Right ventricle myocardium inferior (tissue), 1 donor: Measurements from ENCODE around the gene PRB2. TPM values are rescaled to one million over a fixed set of nuclear protein-coding genes. Genes with fewer than 3 reads are reported as not detected.
"Not testable (repeated sequence)": the region's sequence is repeated elsewhere in the genome, so short reads cannot be mapped to it uniquely, and the experiment has no call there.

Source experiments
- ATAC-seq: fragments of 200-7000 bp; cut with Tn5 transposase; one replicate; pipeline ENCODE4 v1.9.1; 2020; ENCODE audit warnings: mild to moderate bottlenecking, moderate library complexity
- DNase-seq: peaks from one replicate; pipeline ENCODE4 v3.0.0; 2021; ENCODE audit errors: missing footprints
- intact Hi-C: fragments of 100-400 bp; cut with DNase I; formaldehyde crosslinking; loops from one replicate; pipeline ENCODE4 v1.11.0; 2022
- long read RNA-seq: library from polyadenylated mRNA; unstranded; transcript quantifications from one replicate; pipeline ENCODE4 v2.0.0, GENCODE V29; 2021
- total RNA-seq: library from RNA; stranded (reverse); fragmentation: NEBNext Ultra II Directional; extraction: Animal tissue kit (Norgen Biotek cat#: 25700); gene quantifications from one replicate; pipeline ENCODE4 v1.2.1, GENCODE V29; 2021
- donor health status: DM: no; HTN: yes; CAD: no; lungs with severe emphysema.

The PRB2 gene
- not detected for total RNA-seq
- long read RNA-seq = 0 reads

DNA sequence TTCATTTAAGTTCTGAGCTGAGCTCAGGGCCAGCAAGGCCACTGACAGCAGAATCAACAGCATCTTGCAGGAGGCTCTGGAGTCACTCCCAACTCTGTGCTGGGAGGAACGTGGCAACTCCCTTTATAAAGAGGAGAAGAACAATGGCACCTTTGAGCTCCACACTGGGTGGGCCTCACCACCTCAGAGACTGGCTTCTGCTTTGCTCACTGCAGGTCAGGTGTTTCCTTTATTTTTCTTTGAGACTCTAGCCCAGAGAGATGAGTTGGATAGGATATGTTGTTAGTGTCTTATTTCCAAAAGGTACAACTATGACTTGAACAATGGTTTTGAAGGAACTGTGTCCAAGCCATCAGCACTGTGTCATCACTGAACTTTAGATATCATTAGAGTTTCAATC is at the start of gene PRB2:
TSS of gene PRB2 (minus strand) at position 101 of the 400 bp plus-strand sequence. CDS start at position 63, 38 bp downstream.
- ATAC-seq, intact Hi-C loops, DNase-seq: not testable (repeated sequence)

DNA sequence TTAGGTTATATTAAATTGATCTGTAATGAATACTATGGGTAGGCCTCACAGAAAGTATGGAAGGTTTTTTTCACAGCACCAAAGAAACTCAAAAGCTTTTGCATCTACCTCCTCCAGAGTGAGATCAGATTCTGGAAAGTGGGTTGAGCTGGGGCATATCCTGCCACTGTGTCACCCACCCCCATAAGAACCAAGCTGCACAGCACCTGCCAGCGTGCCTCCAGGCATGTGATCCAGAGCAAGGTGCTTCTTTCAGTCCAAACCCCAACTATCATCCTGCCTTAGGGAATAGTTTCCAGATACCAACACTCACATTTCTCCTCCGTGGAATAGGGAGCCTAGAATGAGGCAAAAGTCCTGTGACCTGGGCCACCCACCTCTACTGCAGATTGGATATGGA is 42.6 kb upstream of the PRB2 start:
- no peak for DNase-seq
- intact Hi-C loops = no loop called here
- ATAC-seq = no peak

DNA sequence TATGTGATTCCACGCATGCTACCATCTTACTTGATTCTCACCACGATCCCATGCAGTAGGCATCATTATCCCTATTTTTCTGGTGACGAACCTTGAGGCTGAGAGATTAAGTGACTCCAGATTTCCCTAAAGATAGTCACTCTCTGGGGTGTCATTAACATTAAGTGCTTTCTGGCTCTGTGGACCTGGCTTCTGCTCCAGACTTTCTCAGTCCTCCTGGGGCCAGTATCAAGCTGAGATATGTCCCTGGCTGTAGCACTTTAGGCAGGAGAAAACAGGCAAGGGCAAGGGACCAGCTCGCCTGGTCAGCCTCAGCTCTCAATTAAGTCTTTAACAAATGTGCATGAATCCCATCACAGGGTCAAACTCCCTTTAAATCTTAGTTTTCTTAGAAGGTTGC is 38.3 kb upstream of the PRB2 start:
- DNase-seq (no peak), ATAC-seq (no peak)
- intact Hi-C loops = no loop called here

DNA sequence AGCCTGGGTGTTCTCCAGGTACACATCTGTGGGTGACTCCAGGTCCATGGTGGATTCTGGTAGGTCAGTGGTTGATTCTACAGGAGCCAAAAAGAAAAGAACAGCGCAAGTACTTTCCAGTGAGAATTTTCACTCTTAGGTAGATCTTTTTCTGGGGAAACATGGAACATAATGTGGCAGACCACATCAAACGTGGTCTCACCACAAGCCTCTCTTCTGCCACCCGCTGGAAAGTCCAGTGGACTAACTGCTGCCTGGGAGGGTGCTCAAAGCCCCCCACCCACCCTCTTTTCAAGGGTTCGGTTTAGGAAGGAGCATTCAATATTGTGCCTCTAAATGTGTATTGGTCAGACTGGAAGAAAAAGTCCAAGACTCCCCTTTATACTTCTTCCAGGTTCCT is 36.1 kb upstream of the PRB2 start:
- intact Hi-C loops = no loop called here
- no peak for DNase-seq
- ATAC-seq = no peak

DNA sequence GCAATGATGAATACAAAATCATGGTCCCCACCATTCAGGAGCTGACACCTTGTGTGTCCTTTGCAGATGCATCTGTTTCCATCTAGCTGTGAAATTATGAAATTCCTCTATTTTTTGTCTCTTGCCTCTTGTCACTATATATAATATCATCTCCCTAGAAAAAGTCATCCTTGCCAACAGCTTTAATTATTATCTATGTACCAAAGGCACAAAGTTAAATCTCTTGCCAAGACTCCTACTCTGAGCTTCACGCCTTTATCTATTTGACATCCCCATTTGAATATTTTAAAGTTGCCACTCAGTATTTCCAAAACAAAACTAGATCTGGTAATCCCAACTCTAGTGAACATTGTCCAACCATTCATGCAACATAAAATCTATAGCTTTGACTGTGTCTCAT is 32.0 kb upstream of the PRB2 start:
- no peak for ATAC-seq
- intact Hi-C loops = no loop called here
- DNase-seq = no peak

DNA sequence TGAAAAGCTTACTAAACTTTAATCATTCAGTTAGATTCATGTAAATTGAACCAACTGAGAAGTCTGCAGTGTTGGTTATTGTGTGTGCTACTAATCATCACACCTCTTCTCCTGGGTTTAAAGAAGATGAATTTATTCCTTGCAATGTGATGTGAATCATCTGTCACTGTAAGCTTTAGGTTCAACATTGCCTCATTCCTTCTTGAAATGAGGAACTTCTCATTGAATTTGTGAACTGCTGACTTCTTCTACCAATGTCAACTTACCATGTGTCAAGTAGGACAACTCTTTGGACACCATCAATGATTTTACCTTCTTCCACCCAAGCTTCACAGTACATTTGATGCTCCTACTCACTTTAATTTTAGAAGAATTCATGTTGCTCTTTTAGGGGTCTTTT is 17.4 kb upstream of the PRB2 start:
- DNase-seq (no peak), ATAC-seq (no peak)
- intact Hi-C loops = no loop called here

DNA sequence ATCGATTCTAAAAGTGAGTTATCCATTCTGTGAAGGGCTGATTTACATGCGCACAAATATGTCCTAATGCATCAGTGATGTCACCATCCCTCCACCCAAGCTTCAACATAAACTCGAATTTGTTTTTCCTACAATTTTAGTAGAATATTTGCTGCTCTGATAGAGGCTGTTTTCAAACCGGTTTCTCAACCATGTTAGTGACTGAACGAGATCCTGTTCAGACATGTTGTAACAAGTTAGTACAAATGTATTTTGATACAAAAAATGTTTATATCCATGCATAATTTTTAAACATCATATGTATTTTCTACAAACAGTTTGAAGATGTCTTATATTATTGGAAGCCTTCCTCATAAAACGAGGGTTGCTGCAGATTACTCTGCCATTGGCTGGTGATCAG is 12.7 kb upstream of the PRB2 start:
- ATAC-seq = no peak
- no peak for DNase-seq
- intact Hi-C loops = no loop called here

DNA sequence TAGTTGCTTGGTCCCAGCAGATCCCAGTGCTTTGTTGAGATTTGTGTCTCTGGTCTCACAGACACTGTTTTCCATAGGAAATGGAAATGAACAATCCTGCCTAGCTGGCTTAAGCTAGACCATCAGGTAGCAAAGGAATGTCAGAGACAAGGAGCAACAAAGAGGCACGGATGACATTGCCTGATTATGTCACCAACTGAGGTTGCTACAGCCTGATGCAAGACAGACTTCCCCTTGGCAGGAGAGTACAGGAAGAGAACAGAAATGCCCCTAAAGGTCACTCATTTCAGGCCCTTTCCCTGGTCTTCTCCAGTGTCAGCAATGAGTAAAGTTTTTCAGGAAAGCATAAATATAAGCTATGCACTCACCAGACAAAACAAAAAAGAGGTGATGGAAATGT is 2.0 kb upstream of the PRB2 start:
- ATAC-seq (no peak), DNase-seq (no peak)
- intact Hi-C loops = no loop called here

DNA sequence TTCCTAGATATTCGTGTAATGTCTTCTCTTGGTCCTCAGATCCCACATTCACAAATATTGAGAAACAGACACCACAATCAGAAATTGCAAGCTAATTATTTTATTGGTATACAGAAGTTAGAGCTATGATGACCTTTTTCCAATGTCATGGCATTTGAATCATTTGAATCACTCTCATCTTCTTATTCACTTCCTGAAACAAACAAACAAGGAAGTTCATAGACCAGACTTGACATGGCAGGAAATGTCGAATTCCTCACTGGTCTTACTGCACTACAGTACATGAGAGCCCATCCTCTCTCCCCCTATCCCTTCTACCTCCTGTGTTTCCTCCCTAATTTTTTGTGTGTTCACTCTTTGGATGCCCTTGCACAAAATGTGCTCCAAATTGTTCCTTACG is 3.9 kb downstream of the PRB2 start:
- DNase-seq, ATAC-seq, intact Hi-C loops: not testable (repeated sequence)

DNA sequence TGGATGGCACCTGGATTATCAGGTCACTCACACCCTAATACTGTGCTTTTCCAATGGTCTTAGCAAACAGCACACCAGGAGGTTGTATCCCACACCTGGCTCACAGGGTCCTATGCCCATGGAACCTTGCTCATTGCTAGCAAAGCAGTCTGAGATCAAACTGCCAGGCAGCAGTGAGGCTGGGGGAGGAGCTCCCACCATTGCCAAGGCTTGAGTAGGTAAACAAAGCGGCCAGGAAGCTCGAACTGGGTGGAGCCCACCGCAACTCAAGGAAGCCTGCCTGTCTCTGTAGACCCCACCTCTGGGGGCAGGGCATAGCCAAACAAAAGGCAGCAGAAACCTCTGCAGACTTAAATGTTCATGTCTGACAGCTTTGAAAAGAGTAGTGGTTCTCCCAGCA is 17.9 kb downstream of the PRB2 start:
- ATAC-seq, intact Hi-C loops, DNase-seq: not testable (repeated sequence)

DNA sequence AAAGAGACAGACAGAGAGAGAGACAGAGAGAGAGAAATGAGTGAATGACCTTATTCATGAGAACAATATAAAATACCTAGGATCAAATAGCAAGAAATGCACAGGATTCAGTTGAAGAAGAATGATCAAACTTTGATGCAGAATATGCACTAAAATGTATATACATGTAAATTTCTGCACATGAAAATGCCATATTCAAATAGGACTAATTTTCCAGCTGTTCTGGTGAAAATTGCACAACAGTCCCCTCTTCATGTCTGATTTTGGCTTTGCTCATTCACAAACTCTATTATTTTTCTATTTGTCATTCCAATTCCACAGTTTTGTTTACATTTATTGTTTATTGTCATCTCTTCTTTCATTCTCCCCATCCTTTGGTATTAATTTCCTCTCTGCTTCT is 34.2 kb downstream of the PRB2 start:
- DNase-seq = no peak
- ATAC-seq = no peak
- intact Hi-C loops = no loop called here

DNA sequence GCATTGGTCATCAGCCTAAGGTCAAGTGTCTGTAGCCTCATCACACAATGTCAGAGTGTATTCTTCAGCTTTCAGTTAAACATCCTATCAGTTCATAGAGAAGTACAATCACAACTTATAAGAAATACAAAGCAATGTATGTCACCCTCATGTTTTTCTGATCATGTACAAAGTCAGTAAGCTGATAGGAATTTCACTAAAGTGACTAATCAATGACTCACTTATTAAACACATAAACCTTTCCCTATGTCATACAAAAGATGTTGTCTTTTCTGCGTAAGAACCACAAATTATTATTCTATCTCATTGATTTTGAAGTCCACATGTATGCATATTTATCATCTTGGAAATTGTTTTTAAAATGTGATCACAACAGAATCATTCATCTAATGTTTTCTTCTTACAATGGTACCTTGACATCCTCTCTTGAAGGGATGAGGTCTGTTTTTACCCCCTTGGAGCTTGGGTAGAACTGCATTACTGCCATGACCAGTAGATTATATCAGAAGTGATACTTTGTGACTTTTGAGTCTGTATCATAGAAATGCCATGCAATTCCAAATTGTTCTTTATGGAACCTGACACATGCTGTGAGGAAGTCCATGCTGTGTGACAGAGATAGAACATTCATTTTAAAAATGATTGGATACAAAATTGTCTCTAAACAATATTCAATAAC is 35.0 kb downstream of the PRB2 start:
- ATAC-seq, DNase-seq, intact Hi-C loops: not testable (repeated sequence)

DNA sequence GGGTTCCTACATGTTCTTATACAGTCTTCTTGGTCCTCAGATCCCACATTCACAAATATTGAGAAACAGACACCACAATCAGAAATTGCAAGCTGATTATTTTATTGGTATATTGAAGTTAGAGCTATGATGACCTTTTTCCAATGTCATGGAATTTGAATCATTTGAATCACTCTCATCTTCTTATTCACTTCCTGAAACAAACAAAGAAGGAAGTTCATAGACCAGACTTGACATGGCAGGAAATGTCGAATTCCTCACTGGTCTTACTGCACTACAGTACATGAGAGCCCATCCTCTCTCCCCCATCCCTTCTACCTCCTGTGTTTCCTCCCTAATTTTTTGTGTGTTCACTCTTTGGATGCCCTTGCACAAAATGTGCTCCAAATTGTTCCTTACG is 43.6 kb downstream of the PRB2 start:
- DNase-seq, intact Hi-C loops, ATAC-seq: not testable (repeated sequence)

DNA sequence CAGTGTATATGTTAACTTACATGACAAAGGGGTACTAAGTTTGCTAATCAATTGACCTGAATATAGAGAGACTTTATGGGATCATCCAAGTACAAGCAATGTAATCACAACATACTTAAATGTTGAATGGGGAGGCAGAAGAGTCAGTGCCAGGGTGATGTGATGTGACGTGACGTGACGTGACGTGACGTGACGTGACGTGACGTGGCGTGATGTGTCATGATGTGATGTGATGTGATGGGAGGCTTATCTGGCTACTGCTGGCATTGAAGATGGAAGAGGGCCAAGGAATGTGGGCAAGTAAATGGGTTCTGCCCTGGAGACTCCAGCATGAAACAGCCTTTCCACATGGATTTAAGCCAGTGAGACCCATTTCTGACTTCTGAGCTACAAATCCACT is 46.9 kb downstream of the PRB2 start:
- ATAC-seq (no peak), DNase-seq (no peak)
- intact Hi-C loops = no loop called here

DNA sequence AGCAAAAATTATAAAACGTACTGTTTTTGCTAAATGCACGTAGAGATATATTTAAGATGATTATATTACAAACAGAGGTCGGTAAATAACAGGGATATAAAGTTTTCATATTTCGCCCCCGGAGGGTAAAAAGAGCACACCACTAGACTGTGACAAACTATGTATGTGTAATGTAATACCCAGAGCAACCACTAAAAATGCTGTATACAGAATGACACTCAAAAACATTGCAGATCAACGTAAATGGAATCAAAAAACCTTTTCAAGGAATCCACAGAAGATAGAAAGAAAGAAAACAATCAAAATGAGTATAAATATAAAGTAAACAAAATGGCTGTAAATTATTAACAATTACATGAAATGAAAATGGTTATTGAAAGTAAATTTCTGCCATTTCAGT is 47.6 kb downstream of the PRB2 start:
- intact Hi-C loops = no loop called here
- no peak for ATAC-seq
- no peak for DNase-seq

DNA sequence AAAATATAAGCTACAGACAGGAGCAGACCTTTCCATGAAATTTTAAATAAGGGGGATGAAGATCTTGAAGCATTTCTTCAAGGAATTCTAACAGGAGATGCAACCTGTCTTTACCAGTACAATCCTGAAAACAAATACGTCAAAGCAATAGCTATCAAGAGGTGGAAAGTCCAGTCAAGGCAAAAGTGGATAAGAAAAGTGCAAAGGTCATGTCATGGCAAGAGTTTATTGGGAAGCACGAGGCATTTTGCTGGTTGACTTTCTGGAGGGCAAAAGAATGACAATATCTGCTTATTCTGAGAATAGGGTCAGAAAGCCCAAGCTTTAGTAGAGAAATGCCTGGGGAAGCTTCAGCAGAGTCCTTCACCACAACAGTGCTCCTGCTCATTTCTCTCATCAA is 50.9 kb downstream of the PRB2 start:
- intact Hi-C loops = no loop called here
- no peak for ATAC-seq
- DNase-seq = no peak

Other genes with a start within 250 kb of the PRB2 start
- gene SMIM10L1, start 224.4 kb downstream of the PRB2 start, total RNA-seq = 14.6 TPM
- gene TAS2R42, start 208.6 kb downstream of the PRB2 start, total RNA-seq = not detected
- not detected for gene PRB3, start 125.9 kb downstream of the PRB2 start, total RNA-seq
- not detected for gene PRB4, start 85.1 kb downstream of the PRB2 start, total RNA-seq